ENCODE data around the gene CERS6. TPM values are rescaled to one million over a fixed set of nuclear protein-coding genes. Genes with fewer than 3 reads are reported as not detected.

The CERS6 gene
- total and polyA plus RNA-seq, 10 of the 15 experiments (the other 5 are each of a cell fraction or from before 2014, with no cell fraction given): 1.3 to 20.4 (median 14.1) TPM

DNA sequence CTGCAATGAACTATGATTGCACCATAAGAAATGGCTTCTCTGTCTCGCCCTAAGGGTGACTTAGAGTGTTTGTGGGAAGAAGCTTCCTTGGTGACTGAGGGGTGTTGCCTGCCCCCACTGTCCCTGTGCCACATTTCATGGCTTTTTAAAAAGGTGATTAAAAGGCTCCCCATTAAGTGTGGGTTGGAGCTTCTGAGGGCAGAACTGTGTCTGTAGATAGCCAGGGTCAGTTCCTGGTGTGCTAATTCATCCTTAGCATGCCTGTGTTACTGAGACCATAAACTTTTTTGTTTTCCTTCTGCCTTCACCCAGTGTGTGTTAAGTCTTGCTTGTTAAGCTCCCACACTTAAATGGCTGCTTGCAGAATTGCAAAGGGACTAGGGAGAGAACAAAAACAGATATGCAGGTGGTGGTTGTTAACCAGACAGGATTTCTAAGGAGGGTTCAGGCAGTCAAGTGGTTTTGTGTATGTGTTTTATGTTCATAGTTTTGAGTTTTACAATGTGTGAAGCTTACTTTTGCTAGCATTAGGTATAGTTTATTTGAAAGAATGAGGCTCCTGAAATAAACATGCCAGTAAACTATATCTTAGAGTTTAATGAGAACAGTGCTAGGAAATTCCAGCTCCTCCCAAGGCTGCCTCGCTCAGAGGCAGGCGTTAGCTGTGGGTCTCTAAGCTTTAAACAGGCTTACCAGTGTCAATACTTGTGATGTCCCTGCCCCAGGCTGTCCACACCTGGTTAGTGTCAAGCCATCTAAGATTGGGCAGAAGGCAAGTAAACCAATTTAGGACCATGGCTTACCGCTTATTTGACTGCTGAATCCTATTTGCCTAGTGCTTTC lies 14.5 kb downstream of the CERS6 start:
- Histone ChIP-seq H3K9ac (ENCODE audit: control insufficient read depth, insufficient read depth, low read length) (no peak overlapping the region), H2AFZ (ENCODE audit: control insufficient read depth, low read depth, low read length) (no peak overlapping the region), H3K4me3 (peak overlapping the region; percentile 8; the same call in 1 of the 2 replicates), H3K4me2 (ENCODE audit: control insufficient read depth, insufficient read depth) (peak overlapping the region; percentile 61), H3K27ac (ENCODE audit: control insufficient read depth, insufficient read depth) (peak overlapping the region; percentile 71), H3K36me3 (ENCODE audit: control insufficient read depth in 2 of 2, insufficient read depth in 2 of 2, low read length in 1 of 2) (no peaks in the 10 kb centered on the region; a peak in 1 of 4 replicates), H3K9me3 (replicated peaks; ENCODE audit: control insufficient read depth, insufficient read depth, low read length) (peaks cover 5% of the 10 kb centered on the region; the same call in 2 of the 3 replicates), H3K79me2 (ENCODE audit: control insufficient read depth, insufficient read depth, low read length) (peaks cover 99% of the 10 kb centered on the region), H4K20me1 (ENCODE audit: control insufficient read depth, insufficient read depth) (no peaks in the 10 kb centered on the region), H3K27me3 (replicated peaks in 1 of 2; ENCODE audit: control insufficient read depth in 2 of 2, insufficient read depth in 2 of 2, low read length in 1 of 2) (no peaks in the 10 kb centered on the region), H3K4me1 (ENCODE audit: control insufficient read depth, insufficient read depth, low read length) (peaks cover 52% of the 10 kb centered on the region)
- POLR2A ChIA-PET: interaction anchor here (1.0 to 1.3 kb wide), 3 partner anchors 17 to 78 kb away, joined by 3 to 4 read pairs (median 3); no protein-coding TSS in a partner anchor
- DNase-seq (ENCODE audit: low read depth, low spot score): no peak
- RAD21 ChIA-PET (ENCODE audit: unreplicated experiment): interaction anchor here (0.6 to 2.7 kb wide), 4 partner anchors 12 to 487 kb away, joined by 3 to 12 read pairs (median 4); no protein-coding TSS in a partner anchor
- peak; percentile 86 for FAIRE-seq
- TF ChIP-seq BHLHE40 (IDR thresholded peaks at IDR 0.05; ENCODE audit: borderline replicate concordance in 1 of 2, low read depth in 2 of 2, low read length in 1 of 2) (no peak), POU2F2 (IDR thresholded peaks at IDR 0.05; ENCODE audit: borderline replicate concordance, low read depth, low read length) (peak; percentile 81; the same call in 1 of the 3 replicates)
- 63% methylated on average over 4 of the region's 4 CpGs for WGBS (ENCODE audit: insufficient coverage, insufficient replicate concordance, low lambda C conversion rate, missing lambda C conversion rate)
- SMC1A ChIA-PET (ENCODE audit: uncharacterized antibody, unreplicated experiment): interaction anchor here (0.7 to 2.6 kb wide), 7 partner anchors 12 to 222 kb away, joined by 3 to 18 read pairs (median 3); no protein-coding TSS in a partner anchor
- peak; percentile 47 for ATAC-seq
- intact Hi-C loops (cut with micrococcal nuclease; ENCODE audit: unreplicated experiment) (no loop called here), in situ Hi-C loops (cut with MboI) (no loop called here)
- CTCF ChIA-PET: interaction anchor here (0.6 to 2.2 kb wide), 3 partner anchors 13 to 23 kb away, joined by 4 to 7 read pairs (median 4); no protein-coding TSS in a partner anchor
- no TSS peak for BruUV-seq (replicated peaks)

DNA sequence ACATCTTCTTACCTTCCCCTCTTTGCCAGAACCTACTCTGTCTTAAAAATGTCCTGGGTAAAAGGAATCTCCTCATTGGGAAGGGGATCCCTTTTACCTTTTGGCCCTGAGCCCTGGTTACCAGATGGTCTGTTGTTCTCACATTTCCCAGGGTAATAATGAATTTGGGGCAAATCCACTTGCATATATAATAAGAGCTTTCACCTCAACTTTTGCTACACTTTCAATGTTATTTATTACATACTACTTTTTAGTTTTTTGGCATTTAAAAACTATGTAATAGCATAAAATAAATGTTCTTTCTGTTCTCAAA lies 15.0 kb downstream of the CERS6 start:
- no peaks in the 10 kb centered on the region for H4K20me1 ChIP-seq (ENCODE audit: control insufficient read depth, insufficient read depth)
- BruUV-seq (replicated peaks): no TSS peak
- ChIA-PET CTCF (interaction anchor here (0.9 to 2.2 kb wide), 3 partner anchors 12 to 19 kb away, joined by 3 to 7 read pairs (median 4); no protein-coding TSS in a partner anchor), POLR2A (interaction anchor here (1.2 kb wide), 1 partner anchor 78 kb away, joined by 3 read pairs; no protein-coding TSS in a partner anchor), RAD21 (ENCODE audit: unreplicated experiment) (interaction anchor here (0.7 to 2.7 kb wide), 3 partner anchors 11 to 115 kb away, joined by 3 to 12 read pairs (median 4); no protein-coding TSS in a partner anchor), SMC1A (ENCODE audit: uncharacterized antibody, unreplicated experiment) (interaction anchor here (1.2 to 2.6 kb wide), 3 partner anchors 11 to 28 kb away, joined by 3 to 18 read pairs (median 12); no protein-coding TSS in a partner anchor)
- peaks cover 99% of the 10 kb centered on the region for H3K79me2 ChIP-seq (ENCODE audit: control insufficient read depth, insufficient read depth, low read length)
- peak overlapping the region; percentile 61 for H3K4me2 ChIP-seq (ENCODE audit: control insufficient read depth, insufficient read depth)
- H3K4me1 ChIP-seq (ENCODE audit: control insufficient read depth, insufficient read depth, low read length): peaks cover 46% of the 10 kb centered on the region
- H3K36me3 ChIP-seq (ENCODE audit: control insufficient read depth in 2 of 2, insufficient read depth in 2 of 2, low read length in 1 of 2): no peaks in the 10 kb centered on the region; a peak in 1 of 4 replicates
- H3K4me3 ChIP-seq: no peak overlapping the region
- no peak overlapping the region for H3K9ac ChIP-seq (ENCODE audit: control insufficient read depth, insufficient read depth, low read length)
- ATAC-seq (no peak), DNase-seq (ENCODE audit: low read depth, low spot score) (no peak), FAIRE-seq (no peak)
- intact Hi-C loops (cut with micrococcal nuclease; ENCODE audit: unreplicated experiment): no loop called here
- peaks cover 5% of the 10 kb centered on the region; the same call in 2 of the 3 replicates for H3K9me3 ChIP-seq (replicated peaks; ENCODE audit: control insufficient read depth, insufficient read depth, low read length)
- no peak overlapping the region for H2AFZ ChIP-seq (ENCODE audit: control insufficient read depth, low read depth, low read length)
- H3K27ac ChIP-seq (ENCODE audit: control insufficient read depth, insufficient read depth): peak overlapping the region; percentile 71
- in situ Hi-C loops (cut with MboI): no loop called here
- no peaks in the 10 kb centered on the region for H3K27me3 ChIP-seq (replicated peaks in 1 of 2; ENCODE audit: control insufficient read depth in 2 of 2, insufficient read depth in 2 of 2, low read length in 1 of 2)
- TF ChIP-seq FOXM1 (IDR thresholded peaks at IDR 0.05; ENCODE audit: low read depth, low read length): no peak
- no peak for TF ChIP-seq EGR1 (IDR thresholded peaks at IDR 0.05; ENCODE audit: borderline replicate concordance in 1 of 2, low read depth in 2 of 2, low read length in 2 of 2)
- TF ChIP-seq PAX5 (IDR thresholded peaks at IDR 0.05; ENCODE audit: borderline replicate concordance, low read depth, low read length): no peak
- TF ChIP-seq JUND (IDR thresholded peaks at IDR 0.05; ENCODE audit: low read depth, low read length): no peak
- no peak for TF ChIP-seq RELA (IDR thresholded peaks at IDR 0.05; ENCODE audit: borderline replicate concordance, partially characterized antibody)
- TF ChIP-seq HDAC2 (IDR thresholded peaks at IDR 0.05): no peak
- TF ChIP-seq ZBED1 (IDR thresholded peaks at IDR 0.05; ENCODE audit: borderline replicate concordance): no peak
- no peak for TF ChIP-seq FOS (IDR thresholded peaks at IDR 0.05; ENCODE audit: borderline replicate concordance, extremely low read depth, insufficient read length)
- no peak for TF ChIP-seq IRF4 (IDR thresholded peaks at IDR 0.05; ENCODE audit: low read depth, low read length)
- TF ChIP-seq SMAD5 (IDR thresholded peaks at IDR 0.05; ENCODE audit: low read depth): no peak
- TF ChIP-seq DPF2 (IDR thresholded peaks at IDR 0.05): no peak
- no peak for TF ChIP-seq CHD4 (IDR thresholded peaks at IDR 0.05)
- TF ChIP-seq YY1 (IDR thresholded peaks at IDR 0.05; ENCODE audit: low read depth, low read length): no peak

Data from GM12878 (cell line).